Hepatocyte (in vitro differentiated cells): ENCODE measurements around the gene ELOVL3.

Experiments
- EZH2 ChIP-seq: fragments of 200-600 bp; sonication (generic); IDR thresholded peaks from 2 replicates; pipeline ENCODE4 v1.6.1; 2016; ENCODE audit warnings: antibody characterized with exemption, mild to moderate bottlenecking, borderline replicate concordance
- EZH2phosphoT487 ChIP-seq: fragments of 200-600 bp; sonication (generic); IDR thresholded peaks from one replicate; pipeline ENCODE4 v1.6.1; 2018; ENCODE audit warnings: antibody characterized with exemption, mild to moderate bottlenecking, low read depth, moderate library complexity; ENCODE audit not compliant: unreplicated experiment, severe bottlenecking
- TF ChIP-seq, protein P1 (sequence below): fragments of 200-600 bp; sonication (generic); IDR thresholded peaks from 2 replicates; pipeline ENCODE4 v1.5.1; 2016; ENCODE audit warnings: antibody characterized with exemption, mild to moderate bottlenecking; ENCODE audit not compliant: poor library complexity

DNA sequence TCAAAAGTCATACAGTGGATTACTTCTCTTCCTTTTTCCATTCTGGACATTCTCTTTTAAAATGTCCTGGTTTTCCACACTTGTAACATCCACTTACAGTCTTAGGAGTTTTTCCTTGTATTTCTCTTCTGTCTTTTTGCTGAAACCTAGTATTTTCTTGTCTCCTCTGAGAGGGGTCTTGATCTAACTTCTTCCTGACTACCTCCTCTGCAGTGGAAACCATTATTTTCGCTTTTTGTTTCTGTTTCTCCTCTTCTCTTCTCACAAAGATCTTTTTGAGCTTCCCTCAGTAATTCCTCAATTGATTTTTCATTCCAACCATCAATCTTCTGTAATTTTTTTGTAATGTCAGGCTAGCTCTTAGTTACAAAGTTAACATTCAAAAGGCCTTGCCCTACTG lies 23.7 kb upstream of the ELOVL3 start:
- TF ChIP-seq, protein P1, sequence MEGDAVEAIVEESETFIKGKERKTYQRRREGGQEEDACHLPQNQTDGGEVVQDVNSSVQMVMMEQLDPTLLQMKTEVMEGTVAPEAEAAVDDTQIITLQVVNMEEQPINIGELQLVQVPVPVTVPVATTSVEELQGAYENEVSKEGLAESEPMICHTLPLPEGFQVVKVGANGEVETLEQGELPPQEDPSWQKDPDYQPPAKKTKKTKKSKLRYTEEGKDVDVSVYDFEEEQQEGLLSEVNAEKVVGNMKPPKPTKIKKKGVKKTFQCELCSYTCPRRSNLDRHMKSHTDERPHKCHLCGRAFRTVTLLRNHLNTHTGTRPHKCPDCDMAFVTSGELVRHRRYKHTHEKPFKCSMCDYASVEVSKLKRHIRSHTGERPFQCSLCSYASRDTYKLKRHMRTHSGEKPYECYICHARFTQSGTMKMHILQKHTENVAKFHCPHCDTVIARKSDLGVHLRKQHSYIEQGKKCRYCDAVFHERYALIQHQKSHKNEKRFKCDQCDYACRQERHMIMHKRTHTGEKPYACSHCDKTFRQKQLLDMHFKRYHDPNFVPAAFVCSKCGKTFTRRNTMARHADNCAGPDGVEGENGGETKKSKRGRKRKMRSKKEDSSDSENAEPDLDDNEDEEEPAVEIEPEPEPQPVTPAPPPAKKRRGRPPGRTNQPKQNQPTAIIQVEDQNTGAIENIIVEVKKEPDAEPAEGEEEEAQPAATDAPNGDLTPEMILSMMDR = no peak
- TF ChIP-seq EZH2 (no peak), EZH2phosphoT487 (no peak)
